Activated CD8-positive, alpha-beta memory T cell treated with anti-CD3 and anti-CD28 coated beads, Interleukin-2, amount 50 U/mL, for 48 hours (primary cell): ENCODE measurements around the gene C1orf174.

ENCODE experiments used
- DNase-seq: peaks from one replicate; pipeline ENCODE4 v3.0.0-alpha.2; 2020

C1orf174 gene

GRCh38 chr1:3893190-3893589, 6.9 kb downstream of the C1orf174 start:
- DNase-seq = no peak

GRCh38 chr1:3892748-3893147, 7.3 kb downstream of the C1orf174 start:
- no peak for DNase-seq

- DNase-seq = no peak
Observed at GRCh38 chr1:3891329-3891865, 8.7 kb downstream of the C1orf174 start.

GRCh38 chr1:3890389-3891328, 9.4 kb downstream of the C1orf174 start:
- no peak for DNase-seq

- DNase-seq = no peak
Observed at GRCh38 chr1:3889936-3890335, 10.1 kb downstream of the C1orf174 start.

- no peak for DNase-seq
Observed at GRCh38 chr1:3888301-3888700, 11.8 kb downstream of the C1orf174 start.

- no peak for DNase-seq
Observed at GRCh38 chr1:3886691-3887090, 13.4 kb downstream of the C1orf174 start.

- no peak for DNase-seq
Observed at GRCh38 chr1:3886106-3886670, 13.9 kb downstream of the C1orf174 start.

- no peak for DNase-seq
Observed at GRCh38 chr1:3885611-3886010, 14.5 kb downstream of the C1orf174 start.

GRCh38 chr1:3884966-3885365, 15.1 kb downstream of the C1orf174 start:
- no peak for DNase-seq

GRCh38 chr1:3883194-3883925, 16.7 kb downstream of the C1orf174 start:
- DNase-seq = no peak

GRCh38 chr1:3881193-3881480, 18.9 kb downstream of the C1orf174 start:
- DNase-seq = no peak

GRCh38 chr1:3880429-3881192, 19.5 kb downstream of the C1orf174 start:
- no peak for DNase-seq

- DNase-seq = no peak
Observed at GRCh38 chr1:3879787-3880428, 20.2 kb downstream of the C1orf174 start.

GRCh38 chr1:3879099-3879498, 21.0 kb downstream of the C1orf174 start:
- DNase-seq = no peak

- DNase-seq = no peak
Observed at GRCh38 chr1:3876716-3877115, 23.4 kb downstream of the C1orf174 start.

- no peak for DNase-seq
Observed at GRCh38 chr1:3874736-3875135, 25.3 kb downstream of the C1orf174 start.

GRCh38 chr1:3872546-3872945, 27.5 kb downstream of the C1orf174 start:
- DNase-seq = no peak

- no peak for DNase-seq
Observed at GRCh38 chr1:3871451-3871805, 28.6 kb downstream of the C1orf174 start.

- no peak for DNase-seq
Observed at GRCh38 chr1:3869751-3870301, 30.2 kb downstream of the C1orf174 start.

GRCh38 chr1:3868464-3869006, 31.5 kb downstream of the C1orf174 start:
- no peak for DNase-seq
